Measurements from ENCODE around the gene FAN1. TPM values are rescaled to one million over a fixed set of nuclear protein-coding genes. Genes with fewer than 3 reads are reported as not detected.

Gene FAN1
- total and polyA plus RNA-seq, 9 of the 15 experiments (the other 6 are each of a cell fraction or from before 2014, with no cell fraction given), result 1.5 to 16.8 (median 12.0) TPM

GRCh38 chr15:30953731-30954378 is 50.1 kb downstream of the FAN1 start (continued):
- no peak for TF ChIP-seq CEBPG (CRISPR knock-in tag; IDR thresholded peaks at IDR 0.05)
- no peak for TF ChIP-seq CEBPG (tag; conservative IDR thresholded peaks at IDR 0.05 in 1 of 2, IDR thresholded peaks at IDR 0.05 in 1 of 2)
- TF ChIP-seq KAT2B (IDR thresholded peaks at IDR 0.05; ENCODE audit: low read depth, low read length), result no peak
- TF ChIP-seq KDM4B (IDR thresholded peaks at IDR 0.05; ENCODE audit: borderline replicate concordance in 2 of 2, low read depth in 1 of 2), result no peak
- TF ChIP-seq ZFP1 (CRISPR knock-in tag; IDR thresholded peaks at IDR 0.05), result no peak
- TF ChIP-seq ZNF318 (IDR thresholded peaks at IDR 0.05; ENCODE audit: borderline replicate concordance in 1 of 2, low read depth in 1 of 2), result no peak
- no peak for TF ChIP-seq ZNF518B (CRISPR knock-in tag; IDR thresholded peaks at IDR 0.05)
